Liver (tissue), 9 donors: ENCODE results near the gene KIF6. TPM values are rescaled to one million over a fixed set of nuclear protein-coding genes. Genes with fewer than 3 reads are reported as not detected.

Source experiments
- DNase-seq: peaks from one replicate; pipeline ENCODE4 v3.0.0-alpha.2; 2017; ENCODE audit warnings: low spot score
- H3K27ac ChIP-seq, 2 donors: one replicate each; pipeline ENCODE4 v1.7.0; 2013; ENCODE audit warnings: inconsistent platforms in 2 of 2, low read length in 2 of 2, control low read depth in 1 of 2, low read depth in 1 of 2, mild to moderate bottlenecking in 1 of 2
- H3K27me3 ChIP-seq, 4 donors: one replicate each; pipeline versions ENCODE4 v1.6.1 to v1.7.0; 2013; ENCODE audit warnings: low read length in 3 of 4, inconsistent platforms in 1 of 4, mild to moderate bottlenecking in 1 of 4, moderate library complexity in 1 of 4; ENCODE audit not compliant: control insufficient read depth in 4 of 4, insufficient read depth in 4 of 4
- H3K36me3 ChIP-seq, 4 donors: one replicate each; pipeline versions ENCODE4 v1.6.1 to v1.7.0; 2013; ENCODE audit warnings: low read length in 3 of 4, mild to moderate bottlenecking in 3 of 4, low read depth in 1 of 4, moderate library complexity in 1 of 4; ENCODE audit not compliant: control insufficient read depth in 4 of 4, insufficient read depth in 3 of 4
- H3K4me1 ChIP-seq, 4 donors: one replicate each; pipeline versions ENCODE4 v1.6.1 to v1.7.0; 2013; ENCODE audit warnings: low read length in 3 of 4, mild to moderate bottlenecking in 3 of 4, moderate library complexity in 1 of 4; ENCODE audit not compliant: control insufficient read depth in 4 of 4, insufficient read depth in 4 of 4
- H3K4me3 ChIP-seq, 3 donors: one replicate each; pipeline versions ENCODE4 v1.6.1 to v1.7.0; 2013; ENCODE audit warnings: low read length in 3 of 3, control low read depth in 1 of 3, low read depth in 1 of 3, mild to moderate bottlenecking in 1 of 3
- H3K9ac ChIP-seq, 2 donors: one replicate each; pipeline ENCODE4 v1.7.0; 2013; ENCODE audit warnings: low read length in 2 of 2, mild to moderate bottlenecking in 2 of 2, moderate library complexity in 2 of 2, control low read depth in 1 of 2, low read depth in 1 of 2
- H3K9me3 ChIP-seq, 4 donors: one replicate each; pipeline versions ENCODE4 v1.6.1 to v1.7.0; 2013; ENCODE audit warnings: low read length in 3 of 4; ENCODE audit not compliant: control insufficient read depth in 4 of 4
- ATF3 ChIP-seq: IDR thresholded peaks from 2 replicates; pipeline ENCODE4 v1.6.1; 2016; ENCODE audit warnings: antibody characterized with exemption
- CTCF ChIP-seq: fragments of 150-350 bp; IDR thresholded peaks from 2 replicates; pipeline ENCODE4 v1.5.1; 2017; ENCODE audit warnings: improper control_type of control experiment, low read depth, low read length; ENCODE audit not compliant: missing input control
- EGR1 ChIP-seq, 2 donors: IDR thresholded peaks; 2 replicates each; pipeline ENCODE4 v1.6.1; 2016 to 2018; ENCODE audit warnings: antibody characterized with exemption in 2 of 2, low read depth in 2 of 2
- FOXA2 ChIP-seq: IDR thresholded peaks from 2 replicates; pipeline ENCODE4 v1.6.1; 2016; ENCODE audit warnings: antibody characterized with exemption
- GABPA ChIP-seq, 2 donors: IDR thresholded peaks in 1 of 2; conservative IDR thresholded peaks in 1 of 2; 2 replicates each; pipeline ENCODE4 v1.6.1; 2016; ENCODE audit warnings: antibody characterized with exemption in 2 of 2, mild to moderate bottlenecking in 1 of 2, moderate library complexity in 1 of 2
- HNF4A ChIP-seq, 2 donors: conservative IDR thresholded peaks; 2 replicates each; pipeline ENCODE4 v1.6.1; 2016; ENCODE audit warnings: antibody characterized with exemption in 2 of 2, mild to moderate bottlenecking in 2 of 2
- JUND ChIP-seq, 2 donors: IDR thresholded peaks; 2 replicates each; pipeline ENCODE4 v1.6.1; 2016; ENCODE audit warnings: antibody characterized with exemption in 2 of 2
- MAX ChIP-seq: IDR thresholded peaks from 2 replicates; pipeline ENCODE4 v1.6.1; 2016; ENCODE audit warnings: antibody characterized with exemption
- NR2F2 ChIP-seq: IDR thresholded peaks from 2 replicates; pipeline ENCODE4 v1.6.1; 2016; ENCODE audit warnings: antibody characterized with exemption
- RXRA ChIP-seq, 2 donors: IDR thresholded peaks; 2 replicates each; pipeline ENCODE4 v1.6.1; 2017 to 2018; ENCODE audit warnings: antibody characterized with exemption in 2 of 2, mild to moderate bottlenecking in 1 of 2
- SP1 ChIP-seq: IDR thresholded peaks from 2 replicates; pipeline ENCODE4 v1.6.1; 2018; ENCODE audit warnings: antibody characterized with exemption, mild to moderate bottlenecking
- TAF1 ChIP-seq: conservative IDR thresholded peaks from 2 replicates; pipeline ENCODE4 v1.6.1; 2016; ENCODE audit warnings: antibody characterized with exemption, mild to moderate bottlenecking
- YY1 ChIP-seq: IDR thresholded peaks from 2 replicates; pipeline ENCODE4 v1.6.1; 2016; ENCODE audit warnings: antibody characterized with exemption, mild to moderate bottlenecking
- ZBTB33 ChIP-seq: IDR thresholded peaks from 2 replicates; pipeline ENCODE4 v1.6.1; 2016; ENCODE audit warnings: antibody characterized with exemption
- WGBS: extraction: QIAGEN DNeasy Blood & Tissue Kit; methylation state at CpG from one replicate; pipeline ENCODE4 v1.1.7; 2013; 5-methylcytosine and 5-hydroxymethylcytosine counted together
- polyA plus RNA-seq, 2 donors: library from polyadenylated mRNA; stranded (reverse) in 1 of 2; unstranded in 1 of 2; fragments of 200-250 nt in 1 of 2; fragments of >200 nt in 1 of 2; fragmentation: Nextera tagmentation in 1 of 2; extraction: Ambion mirVana in 1 of 2; gene quantifications; one replicate each; pipeline versions ENCODE4 v1.2.1 to v1.2.3, GENCODE V29; 2013 to 2015
- total RNA-seq, 2 donors: library from RNA; depleted of rRNA; stranded (reverse); fragments of >200 nt; gene quantifications; one replicate each; pipeline ENCODE4 v1.2.3, GENCODE V29; 2014
- donor health status: healthy.
- donor health status: healthy.
- donor health status: healthy.
- donor health status: healthy.
- donor health status: healthy.

Gene KIF6
- total and polyA plus RNA-seq, 4 donors, result 0.17 to 7.5 (median 0.29) TPM

GRCh38 chr6:39322306-39322850 lies 402.8 kb downstream of the KIF6 start, which contains the start of gene KCNK16:
KCNK16 (minus strand) TSS chr6:39322702; CDS start chr6:39322540, 162 bp downstream.
- H3K4me3 ChIP-seq, result no peak within 1 kb of the TSS
- no peaks in the 10 kb centered on the region for H3K36me3 ChIP-seq
- H3K4me1 ChIP-seq, result no peaks in the 10 kb centered on the region
- H3K9ac ChIP-seq, result no peak within 1 kb of the TSS
- TF ChIP-seq CTCF, result no peak
- no peak for TF ChIP-seq HNF4A (conservative IDR thresholded peaks at IDR 0.05)
- no peak for TF ChIP-seq SP1
- no peak for TF ChIP-seq JUND (IDR thresholded peaks at IDR 0.05)
- TF ChIP-seq RXRA (IDR thresholded peaks at IDR 0.05), result no peak
- no peak for TF ChIP-seq MAX
- no peaks in the 10 kb centered on the region for H3K9me3 ChIP-seq
- no peak within 1 kb of the TSS for H3K27ac ChIP-seq
- H3K27me3 ChIP-seq, result peaks cover 0 to 2% (median 0%) of the 10 kb centered on the region in 4 donors
- DNase-seq, result no peak
- 78% methylated on average over 11 of the region's 11 CpGs for WGBS

- Histone ChIP-seq H3K9me3 (no peaks in the 10 kb centered on the region), H3K4me1 (no peaks in the 10 kb centered on the region), H3K36me3 (no peaks in the 10 kb centered on the region), H3K4me3 (no peak overlapping the region), H3K9ac (no peak overlapping the region), H3K27ac (no peak overlapping the region), H3K27me3 (peaks cover 0 to 2% (median 0%) of the 10 kb centered on the region in 4 donors)
- DNase-seq, result no peak
- TF ChIP-seq TAF1 (no peak), GABPA (IDR thresholded peaks at IDR 0.05 in 1 of 2, conservative IDR thresholded peaks at IDR 0.05 in 1 of 2) (no peak), HNF4A (conservative IDR thresholded peaks at IDR 0.05) (no peak), YY1 (no peak), EGR1 (IDR thresholded peaks at IDR 0.05; ENCODE audit: low read depth in 2 of 2) (no peak), ATF3 (no peak), CTCF (no peak), RXRA (IDR thresholded peaks at IDR 0.05) (no peak), NR2F2 (no peak), ZBTB33 (no peak), FOXA2 (no peak), SP1 (no peak)
- WGBS, result 70% methylated on average over 5 of the region's 5 CpGs
These were observed 403.4 kb downstream of the KIF6 start for GRCh38 chr6:39321761-39322160.
